Liver (tissue), 3 donors: Measurements from ENCODE around the gene SP110.

Experiments used
- GABPA ChIP-seq, 2 donors: IDR thresholded peaks in 1 of 2; conservative IDR thresholded peaks in 1 of 2; 2 replicates each; pipeline ENCODE4 v1.6.1; 2016; ENCODE audit warnings: antibody characterized with exemption in 2 of 2, mild to moderate bottlenecking in 1 of 2, moderate library complexity in 1 of 2
- JUND ChIP-seq, 2 donors: IDR thresholded peaks; 2 replicates each; pipeline ENCODE4 v1.6.1; 2016; ENCODE audit warnings: antibody characterized with exemption in 2 of 2
- NR2F2 ChIP-seq: IDR thresholded peaks from 2 replicates; pipeline ENCODE4 v1.6.1; 2016; ENCODE audit warnings: antibody characterized with exemption
- RAD21 ChIP-seq, 2 donors: IDR thresholded peaks; 2 replicates each; pipeline ENCODE4 v1.6.1; 2016; ENCODE audit warnings: antibody characterized with exemption in 2 of 2, mild to moderate bottlenecking in 2 of 2
- RXRA ChIP-seq, 2 donors: IDR thresholded peaks; 2 replicates each; pipeline ENCODE4 v1.6.1; 2017 to 2018; ENCODE audit warnings: antibody characterized with exemption in 2 of 2, mild to moderate bottlenecking in 1 of 2
- SP1 ChIP-seq: IDR thresholded peaks from 2 replicates; pipeline ENCODE4 v1.6.1; 2018; ENCODE audit warnings: antibody characterized with exemption, mild to moderate bottlenecking
- TAF1 ChIP-seq: conservative IDR thresholded peaks from 2 replicates; pipeline ENCODE4 v1.6.1; 2016; ENCODE audit warnings: antibody characterized with exemption, mild to moderate bottlenecking
- YY1 ChIP-seq: IDR thresholded peaks from 2 replicates; pipeline ENCODE4 v1.6.1; 2016; ENCODE audit warnings: antibody characterized with exemption, mild to moderate bottlenecking
- TF ChIP-seq, protein P1 (sequence below): fragments of 150-350 bp; IDR thresholded peaks from 2 replicates; pipeline ENCODE4 v1.5.1; 2017; ENCODE audit warnings: improper control_type of control experiment, low read depth, low read length; ENCODE audit not compliant: missing input control
- TF ChIP-seq, protein P2 (sequence below): IDR thresholded peaks from 2 replicates; pipeline ENCODE4 v1.6.1; 2016; ENCODE audit warnings: antibody characterized with exemption, mild to moderate bottlenecking
- TF ChIP-seq, protein P3 (sequence below): IDR thresholded peaks from 2 replicates; pipeline ENCODE4 v1.6.1; 2016; ENCODE audit warnings: antibody characterized with exemption
- TF ChIP-seq, protein P4 (sequence below): IDR thresholded peaks from 2 replicates; pipeline ENCODE4 v1.6.1; 2016; ENCODE audit warnings: antibody characterized with exemption
- TF ChIP-seq, protein P5 (sequence below): IDR thresholded peaks from 2 replicates; pipeline ENCODE4 v1.6.1; 2016; ENCODE audit warnings: antibody characterized with exemption
- donor health status: healthy.
- donor health status: healthy.

DNA sequence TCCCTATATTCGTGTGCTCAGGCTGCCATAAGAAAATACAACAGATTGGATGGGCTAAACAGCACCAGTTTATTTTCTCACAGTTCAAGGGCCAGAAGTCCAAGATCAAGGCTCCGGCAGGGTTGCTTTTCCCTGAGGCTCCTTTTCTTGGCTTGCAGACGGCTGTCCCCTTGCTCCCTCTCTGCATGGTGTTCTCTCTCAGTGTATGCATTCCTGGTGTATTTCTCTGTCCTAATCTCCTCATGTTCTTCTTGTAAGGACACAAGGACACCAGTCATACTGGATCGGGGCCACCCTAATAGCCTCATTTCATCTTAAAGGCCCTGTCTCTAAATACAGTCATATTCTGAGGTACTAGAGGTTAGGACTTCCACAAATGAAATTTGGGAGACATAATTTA is 88.4 kb downstream of the SP110 start:
- TF ChIP-seq, protein P1, sequence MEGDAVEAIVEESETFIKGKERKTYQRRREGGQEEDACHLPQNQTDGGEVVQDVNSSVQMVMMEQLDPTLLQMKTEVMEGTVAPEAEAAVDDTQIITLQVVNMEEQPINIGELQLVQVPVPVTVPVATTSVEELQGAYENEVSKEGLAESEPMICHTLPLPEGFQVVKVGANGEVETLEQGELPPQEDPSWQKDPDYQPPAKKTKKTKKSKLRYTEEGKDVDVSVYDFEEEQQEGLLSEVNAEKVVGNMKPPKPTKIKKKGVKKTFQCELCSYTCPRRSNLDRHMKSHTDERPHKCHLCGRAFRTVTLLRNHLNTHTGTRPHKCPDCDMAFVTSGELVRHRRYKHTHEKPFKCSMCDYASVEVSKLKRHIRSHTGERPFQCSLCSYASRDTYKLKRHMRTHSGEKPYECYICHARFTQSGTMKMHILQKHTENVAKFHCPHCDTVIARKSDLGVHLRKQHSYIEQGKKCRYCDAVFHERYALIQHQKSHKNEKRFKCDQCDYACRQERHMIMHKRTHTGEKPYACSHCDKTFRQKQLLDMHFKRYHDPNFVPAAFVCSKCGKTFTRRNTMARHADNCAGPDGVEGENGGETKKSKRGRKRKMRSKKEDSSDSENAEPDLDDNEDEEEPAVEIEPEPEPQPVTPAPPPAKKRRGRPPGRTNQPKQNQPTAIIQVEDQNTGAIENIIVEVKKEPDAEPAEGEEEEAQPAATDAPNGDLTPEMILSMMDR: no peak
- TF ChIP-seq SP1: no peak
- TF ChIP-seq, protein P2, sequence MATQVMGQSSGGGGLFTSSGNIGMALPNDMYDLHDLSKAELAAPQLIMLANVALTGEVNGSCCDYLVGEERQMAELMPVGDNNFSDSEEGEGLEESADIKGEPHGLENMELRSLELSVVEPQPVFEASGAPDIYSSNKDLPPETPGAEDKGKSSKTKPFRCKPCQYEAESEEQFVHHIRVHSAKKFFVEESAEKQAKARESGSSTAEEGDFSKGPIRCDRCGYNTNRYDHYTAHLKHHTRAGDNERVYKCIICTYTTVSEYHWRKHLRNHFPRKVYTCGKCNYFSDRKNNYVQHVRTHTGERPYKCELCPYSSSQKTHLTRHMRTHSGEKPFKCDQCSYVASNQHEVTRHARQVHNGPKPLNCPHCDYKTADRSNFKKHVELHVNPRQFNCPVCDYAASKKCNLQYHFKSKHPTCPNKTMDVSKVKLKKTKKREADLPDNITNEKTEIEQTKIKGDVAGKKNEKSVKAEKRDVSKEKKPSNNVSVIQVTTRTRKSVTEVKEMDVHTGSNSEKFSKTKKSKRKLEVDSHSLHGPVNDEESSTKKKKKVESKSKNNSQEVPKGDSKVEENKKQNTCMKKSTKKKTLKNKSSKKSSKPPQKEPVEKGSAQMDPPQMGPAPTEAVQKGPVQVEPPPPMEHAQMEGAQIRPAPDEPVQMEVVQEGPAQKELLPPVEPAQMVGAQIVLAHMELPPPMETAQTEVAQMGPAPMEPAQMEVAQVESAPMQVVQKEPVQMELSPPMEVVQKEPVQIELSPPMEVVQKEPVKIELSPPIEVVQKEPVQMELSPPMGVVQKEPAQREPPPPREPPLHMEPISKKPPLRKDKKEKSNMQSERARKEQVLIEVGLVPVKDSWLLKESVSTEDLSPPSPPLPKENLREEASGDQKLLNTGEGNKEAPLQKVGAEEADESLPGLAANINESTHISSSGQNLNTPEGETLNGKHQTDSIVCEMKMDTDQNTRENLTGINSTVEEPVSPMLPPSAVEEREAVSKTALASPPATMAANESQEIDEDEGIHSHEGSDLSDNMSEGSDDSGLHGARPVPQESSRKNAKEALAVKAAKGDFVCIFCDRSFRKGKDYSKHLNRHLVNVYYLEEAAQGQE: no peak
- peak in 1 of 2 donors; percentile 19 for TF ChIP-seq RXRA (IDR thresholded peaks at IDR 0.05)
- TF ChIP-seq TAF1: no peak
- TF ChIP-seq, protein P3, sequence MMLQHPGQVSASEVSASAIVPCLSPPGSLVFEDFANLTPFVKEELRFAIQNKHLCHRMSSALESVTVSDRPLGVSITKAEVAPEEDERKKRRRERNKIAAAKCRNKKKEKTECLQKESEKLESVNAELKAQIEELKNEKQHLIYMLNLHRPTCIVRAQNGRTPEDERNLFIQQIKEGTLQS: no peak
- TF ChIP-seq, protein P4, sequence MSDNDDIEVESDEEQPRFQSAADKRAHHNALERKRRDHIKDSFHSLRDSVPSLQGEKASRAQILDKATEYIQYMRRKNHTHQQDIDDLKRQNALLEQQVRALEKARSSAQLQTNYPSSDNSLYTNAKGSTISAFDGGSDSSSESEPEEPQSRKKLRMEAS: no peak
- no peak for TF ChIP-seq NR2F2
- TF ChIP-seq GABPA (IDR thresholded peaks at IDR 0.05 in 1 of 2, conservative IDR thresholded peaks at IDR 0.05 in 1 of 2): no peak
- TF ChIP-seq JUND (IDR thresholded peaks at IDR 0.05): no peak
- TF ChIP-seq YY1: no peak
- TF ChIP-seq, protein P5, sequence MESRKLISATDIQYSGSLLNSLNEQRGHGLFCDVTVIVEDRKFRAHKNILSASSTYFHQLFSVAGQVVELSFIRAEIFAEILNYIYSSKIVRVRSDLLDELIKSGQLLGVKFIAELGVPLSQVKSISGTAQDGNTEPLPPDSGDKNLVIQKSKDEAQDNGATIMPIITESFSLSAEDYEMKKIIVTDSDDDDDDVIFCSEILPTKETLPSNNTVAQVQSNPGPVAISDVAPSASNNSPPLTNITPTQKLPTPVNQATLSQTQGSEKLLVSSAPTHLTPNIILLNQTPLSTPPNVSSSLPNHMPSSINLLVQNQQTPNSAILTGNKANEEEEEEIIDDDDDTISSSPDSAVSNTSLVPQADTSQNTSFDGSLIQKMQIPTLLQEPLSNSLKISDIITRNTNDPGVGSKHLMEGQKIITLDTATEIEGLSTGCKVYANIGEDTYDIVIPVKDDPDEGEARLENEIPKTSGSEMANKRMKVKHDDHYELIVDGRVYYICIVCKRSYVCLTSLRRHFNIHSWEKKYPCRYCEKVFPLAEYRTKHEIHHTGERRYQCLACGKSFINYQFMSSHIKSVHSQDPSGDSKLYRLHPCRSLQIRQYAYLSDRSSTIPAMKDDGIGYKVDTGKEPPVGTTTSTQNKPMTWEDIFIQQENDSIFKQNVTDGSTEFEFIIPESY: no peak
- no peak for TF ChIP-seq RAD21 (IDR thresholded peaks at IDR 0.05)
